CD14-positive monocyte (primary cell): ENCODE results near the gene LAMB4. TPM values are rescaled to one million over a fixed set of nuclear protein-coding genes. Genes with fewer than 3 reads are reported as not detected.

Experiments used
- DNase-seq, 3 donors: peaks; one replicate each; pipeline ENCODE4 v3.0.0-alpha.2; 2011 to 2022
- H2AFZ ChIP-seq: 2 replicates; pipeline ENCODE4 v1.6.0; 2012; ENCODE audit warnings: mild to moderate bottlenecking, low read depth, low read length, inconsistent platforms; ENCODE audit not compliant: insufficient read depth, poor library complexity, severe bottlenecking
- H3K27ac ChIP-seq, 2 donors: 1 replicate in 1 of 2; 2 replicates in 1 of 2; pipeline ENCODE4 v1.5.1; 2012 to 2013; ENCODE audit warnings: low read length in 2 of 2, control low read depth in 1 of 2, inconsistent platforms in 1 of 2, low read depth in 1 of 2, mild to moderate bottlenecking in 1 of 2
- H3K27me3 ChIP-seq, 2 donors: one replicate each; pipeline versions ENCODE4 v1.6.0 to v1.6.1; 2011 to 2013; ENCODE audit warnings: low read length in 2 of 2; ENCODE audit not compliant: control insufficient read depth in 2 of 2, insufficient read depth in 2 of 2
- H3K36me3 ChIP-seq, 2 donors: replicated peaks in 1 of 2; 1 replicate in 1 of 2; 2 replicates in 1 of 2; pipeline versions ENCODE4 v1.5.1 to v1.6.1; 2012 to 2013; ENCODE audit warnings: low read length in 2 of 2, control low read depth in 1 of 2, inconsistent platforms in 1 of 2, mild to moderate bottlenecking in 1 of 2; ENCODE audit not compliant: insufficient read depth in 2 of 2, control insufficient read depth in 1 of 2
- H3K4me1 ChIP-seq, 2 donors: 1 replicate in 1 of 2; 2 replicates in 1 of 2; pipeline versions ENCODE4 v1.5.1 to v1.6.1; 2012 to 2013; ENCODE audit warnings: low read length in 2 of 2, control low read depth in 1 of 2, inconsistent platforms in 1 of 2, mild to moderate bottlenecking in 1 of 2, moderate library complexity in 1 of 2; ENCODE audit not compliant: insufficient read depth in 2 of 2, control insufficient read depth in 1 of 2
- H3K4me2 ChIP-seq: replicated peaks from 2 replicates; pipeline ENCODE3; 2012; ENCODE audit warnings: low read length, moderate library complexity, mild to moderate bottlenecking; ENCODE audit not compliant: poor library complexity, severe bottlenecking; ENCODE audit errors: extremely low read depth
- H3K4me3 ChIP-seq, 3 experiments: fragments of 200-600 bp in 1 of 3; sonication (generic) in 1 of 3; replicated peaks in 1 of 3; 1 replicate in 2 of 3; 2 replicates in 1 of 3; pipeline ENCODE4 v1.5.1; 2011 to 2013; ENCODE audit warnings: low read length in 3 of 3, mild to moderate bottlenecking in 3 of 3, control low read depth in 2 of 3, low read depth in 2 of 3, inconsistent platforms in 1 of 3, moderate library complexity in 1 of 3
- H3K79me2 ChIP-seq: 2 replicates; pipeline ENCODE4 v1.6.0; 2012; ENCODE audit warnings: mild to moderate bottlenecking, control low read depth, inconsistent platforms, low read length, moderate library complexity; ENCODE audit not compliant: insufficient read depth
- H3K9ac ChIP-seq: 2 replicates; pipeline ENCODE4 v1.6.0; 2017; ENCODE audit warnings: low read length, mild to moderate bottlenecking; ENCODE audit not compliant: insufficient read depth, poor library complexity, severe bottlenecking
- H3K9me3 ChIP-seq, 2 donors: replicated peaks in 1 of 2; 1 replicate in 1 of 2; 2 replicates in 1 of 2; pipeline versions ENCODE4 v1.5.1 to v1.6.1; 2012 to 2013; ENCODE audit warnings: low read length in 2 of 2, control low read depth in 1 of 2; ENCODE audit not compliant: control insufficient read depth in 1 of 2, insufficient read depth in 1 of 2
- H4K20me1 ChIP-seq: 2 replicates; pipeline ENCODE4 v1.6.0; 2012; ENCODE audit warnings: mild to moderate bottlenecking, low read length, control low read depth, moderate library complexity; ENCODE audit not compliant: insufficient read depth
- H3K27ac Mint-ChIP-seq, 7 donors: one replicate each; pipeline ENCODE4 v1.8.0; 2020; ENCODE audit warnings: mild to moderate bottlenecking in 7 of 7, mixed read lengths in 7 of 7, moderate library complexity in 6 of 7, inconsistent platforms in 2 of 7
- H3K27me3 Mint-ChIP-seq, 3 donors: one replicate each; pipeline ENCODE4 v1.8.0; 2021 to 2022; ENCODE audit warnings: low read depth in 3 of 3, mild to moderate bottlenecking in 3 of 3, mixed read lengths in 3 of 3, moderate library complexity in 3 of 3, inconsistent platforms in 1 of 3
- H3K36me3 Mint-ChIP-seq, 2 donors: one replicate each; pipeline ENCODE4 v1.8.0; 2020; ENCODE audit warnings: mixed read lengths in 2 of 2, inconsistent platforms in 1 of 2, mild to moderate bottlenecking in 1 of 2
- H3K4me1 Mint-ChIP-seq: one replicate; pipeline ENCODE4 v1.8.0; 2020; ENCODE audit warnings: mild to moderate bottlenecking, mixed read lengths
- H3K4me3 Mint-ChIP-seq, 2 donors: one replicate each; pipeline ENCODE4 v1.8.0; 2020; ENCODE audit warnings: mild to moderate bottlenecking in 2 of 2, mixed read lengths in 2 of 2, moderate library complexity in 1 of 2
- H3K9me3 Mint-ChIP-seq, 7 donors: one replicate each; pipeline ENCODE4 v1.8.0; 2020 to 2022; ENCODE audit warnings: mixed read lengths in 7 of 7, mild to moderate bottlenecking in 6 of 7, moderate library complexity in 6 of 7, inconsistent platforms in 2 of 7
- WGBS: methylation state at CpG from one replicate; pipeline ENCODE4 v1.1.5; 2013; ENCODE audit warnings: missing lambda C conversion rate; ENCODE audit not compliant: insufficient coverage; 5-methylcytosine and 5-hydroxymethylcytosine counted together
- intact Hi-C, 2 donors: fragments of 100-400 bp; cut with micrococcal nuclease; formaldehyde crosslinking; loops; one replicate each; pipeline versions ENCODE4 v1.15.0 to v1.15.1; 2023
- polyA plus RNA-seq, 3 donors: library from polyadenylated mRNA; depleted of rRNA in 1 of 3; unstranded in 2 of 3; stranded (reverse) in 1 of 3; fragments of 300-500 nt in 2 of 3; fragments of >200 nt in 1 of 3; fragmentation: Illumina TruSeq in 2 of 3; gene quantifications; 1 replicate in 2 of 3; 2 replicates in 1 of 3; pipeline ENCODE4 v1.2.3, GENCODE V29; 2012 to 2021
- TF ChIP-seq, protein P1 (sequence below): fragments of 200-600 bp; IDR thresholded peaks from one replicate; pipeline ENCODE4 v1.8.0; 2022; ENCODE audit warnings: antibody characterized with exemption, mild to moderate bottlenecking

LAMB4 gene
- polyA plus RNA-seq, 3 donors = not detected

DNA sequence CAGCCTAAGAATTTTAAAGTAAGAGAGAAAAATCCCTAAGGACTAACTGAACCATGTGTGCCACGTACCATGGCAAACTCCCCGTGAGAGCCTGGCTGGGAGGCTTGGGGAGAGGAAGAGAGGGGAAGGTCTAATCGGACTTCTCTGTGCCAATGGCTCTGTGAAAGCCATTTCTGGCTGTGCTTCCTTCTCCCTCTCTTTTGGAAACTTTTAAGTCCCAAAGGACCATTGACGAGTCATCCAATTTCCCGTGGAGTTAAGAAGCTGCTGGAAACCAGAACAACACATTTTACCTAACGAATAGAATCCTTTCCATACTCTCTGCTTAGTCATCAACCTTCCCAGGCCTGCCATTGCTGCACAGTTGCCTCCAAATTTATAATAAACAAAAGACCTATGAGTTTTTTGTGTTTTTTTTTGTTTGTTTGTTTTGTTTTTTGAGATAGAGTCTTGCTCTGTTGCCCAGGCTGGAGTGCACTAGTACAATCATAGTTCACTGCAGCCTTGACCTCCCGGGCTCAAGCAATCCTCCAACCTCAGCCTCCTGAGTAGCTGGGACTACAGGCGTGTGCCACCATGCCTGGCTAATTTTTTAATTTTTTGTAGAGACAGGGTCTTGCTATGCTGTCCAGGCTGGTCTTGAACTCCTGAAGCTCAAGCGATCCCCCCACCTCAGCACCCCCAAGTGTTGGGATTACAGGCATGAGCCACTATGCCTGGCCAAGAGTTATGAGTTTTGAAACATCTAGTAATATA lies 140.4 kb downstream of the LAMB4 start:
- Histone ChIP-seq H3K27me3 (peaks cover 0 to 3% of the 10 kb centered on the region in 2 donors), H3K36me3 (no peaks in the 10 kb centered on the region), H3K4me1 (no peaks in the 10 kb centered on the region), H3K9ac (no peak overlapping the region), H2AFZ (no peak overlapping the region), H3K79me2 (no peaks in the 10 kb centered on the region), H3K27ac (no peak overlapping the region), H4K20me1 (no peaks in the 10 kb centered on the region), H3K4me2 (no peak overlapping the region), H3K4me3 (no peak overlapping the region), H3K9me3 (no peaks in the 10 kb centered on the region)
- H3K9me3 Mint-ChIP-seq = peaks cover 0 to 9% (median 0%) of the 10 kb centered on the region in 7 donors
- no peak overlapping the region for H3K27ac Mint-ChIP-seq
- peaks cover 6 to 10% (median 8%) of the 10 kb centered on the region in 3 donors for H3K27me3 Mint-ChIP-seq
- intact Hi-C loops = no loop called here
- H3K4me3 Mint-ChIP-seq = no peak overlapping the region
- H3K4me1 Mint-ChIP-seq = no peaks in the 10 kb centered on the region
- WGBS = 87% methylated on average over 3 of the region's 9 CpGs
- DNase-seq = no peak
- no peaks in the 10 kb centered on the region for H3K36me3 Mint-ChIP-seq
- TF ChIP-seq, protein P1, sequence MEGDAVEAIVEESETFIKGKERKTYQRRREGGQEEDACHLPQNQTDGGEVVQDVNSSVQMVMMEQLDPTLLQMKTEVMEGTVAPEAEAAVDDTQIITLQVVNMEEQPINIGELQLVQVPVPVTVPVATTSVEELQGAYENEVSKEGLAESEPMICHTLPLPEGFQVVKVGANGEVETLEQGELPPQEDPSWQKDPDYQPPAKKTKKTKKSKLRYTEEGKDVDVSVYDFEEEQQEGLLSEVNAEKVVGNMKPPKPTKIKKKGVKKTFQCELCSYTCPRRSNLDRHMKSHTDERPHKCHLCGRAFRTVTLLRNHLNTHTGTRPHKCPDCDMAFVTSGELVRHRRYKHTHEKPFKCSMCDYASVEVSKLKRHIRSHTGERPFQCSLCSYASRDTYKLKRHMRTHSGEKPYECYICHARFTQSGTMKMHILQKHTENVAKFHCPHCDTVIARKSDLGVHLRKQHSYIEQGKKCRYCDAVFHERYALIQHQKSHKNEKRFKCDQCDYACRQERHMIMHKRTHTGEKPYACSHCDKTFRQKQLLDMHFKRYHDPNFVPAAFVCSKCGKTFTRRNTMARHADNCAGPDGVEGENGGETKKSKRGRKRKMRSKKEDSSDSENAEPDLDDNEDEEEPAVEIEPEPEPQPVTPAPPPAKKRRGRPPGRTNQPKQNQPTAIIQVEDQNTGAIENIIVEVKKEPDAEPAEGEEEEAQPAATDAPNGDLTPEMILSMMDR = no peak

GRCh38 chr7:107982918-107983389 lies 147.2 kb downstream of the LAMB4 start:
- intact Hi-C loops = no loop called here

More at GRCh38 chr7:107982918-107983389, 147.2 kb downstream of the LAMB4 start:
- Histone ChIP-seq H2AFZ (no peak overlapping the region), H3K79me2 (no peaks in the 10 kb centered on the region), H3K4me2 (no peak overlapping the region), H3K4me3 (no peak overlapping the region), H3K9ac (no peak overlapping the region), H3K4me1 (no peaks in the 10 kb centered on the region), H3K36me3 (no peaks in the 10 kb centered on the region), H3K27ac (no peak overlapping the region), H3K27me3 (no peaks in the 10 kb centered on the region), H4K20me1 (no peaks in the 10 kb centered on the region), H3K9me3 (no peaks in the 10 kb centered on the region)
- DNase-seq = no peak
- H3K9me3 Mint-ChIP-seq = peaks cover 0 to 6% (median 0%) of the 10 kb centered on the region in 7 donors
- H3K36me3 Mint-ChIP-seq = no peaks in the 10 kb centered on the region
- H3K4me1 Mint-ChIP-seq = no peaks in the 10 kb centered on the region
- no CpG with 5 or more reads among the region's 2 CpGs for WGBS
- no peaks in the 10 kb centered on the region for H3K27me3 Mint-ChIP-seq
- TF ChIP-seq, protein P1 = peak; percentile 15
- no peak overlapping the region for H3K4me3 Mint-ChIP-seq
- no peak overlapping the region for H3K27ac Mint-ChIP-seq
